HL-60 (cell line): Measurements from ENCODE around the gene CD3D.

Experiments
- TF ChIP-seq, protein P1 (sequence below): IDR thresholded peaks from 2 replicates; pipeline ENCODE4 v1.6.1; 2012; ENCODE audit warnings: low read depth; ENCODE audit not compliant: insufficient replicate concordance
- TF ChIP-seq, protein P2 (sequence below): IDR thresholded peaks from one replicate; pipeline ENCODE4 v1.5.1; 2011; ENCODE audit warnings: low read length, control low read depth, inconsistent platforms; ENCODE audit not compliant: insufficient read depth

DNA sequence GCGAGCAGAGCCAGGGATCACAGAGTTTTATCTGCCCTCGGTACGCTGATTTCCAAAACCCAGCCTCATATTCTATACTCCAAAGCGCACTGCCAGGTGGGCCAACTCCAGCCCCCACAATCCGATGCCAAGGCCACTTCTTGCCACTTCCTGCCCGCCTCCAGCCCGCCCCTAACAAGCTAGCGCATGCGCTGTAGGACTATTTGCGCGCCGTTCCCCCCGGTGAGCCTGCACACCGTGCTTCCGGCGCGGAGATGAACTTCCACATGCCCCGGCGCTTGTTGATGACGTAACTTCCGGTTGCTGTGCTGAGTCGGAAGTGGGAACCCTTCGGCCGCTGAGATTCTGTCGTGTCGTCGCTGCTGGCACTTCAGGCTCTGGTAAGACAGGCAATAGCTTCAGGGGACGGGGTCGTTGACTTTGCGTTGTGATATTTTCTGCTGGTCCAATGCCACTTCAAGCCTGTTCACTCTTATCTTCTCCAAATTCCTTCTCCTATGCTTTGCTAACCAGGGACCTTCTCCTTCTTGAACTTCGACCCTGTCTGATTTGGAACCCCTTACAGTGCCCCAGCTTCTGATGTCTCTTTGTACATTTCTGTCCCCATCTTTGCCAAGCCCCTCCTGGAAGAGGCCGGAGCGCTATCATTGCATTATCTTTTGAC is 16.9 kb upstream of the CD3D start, which contains the start of gene UBE4A:
- TF ChIP-seq, protein P1, sequence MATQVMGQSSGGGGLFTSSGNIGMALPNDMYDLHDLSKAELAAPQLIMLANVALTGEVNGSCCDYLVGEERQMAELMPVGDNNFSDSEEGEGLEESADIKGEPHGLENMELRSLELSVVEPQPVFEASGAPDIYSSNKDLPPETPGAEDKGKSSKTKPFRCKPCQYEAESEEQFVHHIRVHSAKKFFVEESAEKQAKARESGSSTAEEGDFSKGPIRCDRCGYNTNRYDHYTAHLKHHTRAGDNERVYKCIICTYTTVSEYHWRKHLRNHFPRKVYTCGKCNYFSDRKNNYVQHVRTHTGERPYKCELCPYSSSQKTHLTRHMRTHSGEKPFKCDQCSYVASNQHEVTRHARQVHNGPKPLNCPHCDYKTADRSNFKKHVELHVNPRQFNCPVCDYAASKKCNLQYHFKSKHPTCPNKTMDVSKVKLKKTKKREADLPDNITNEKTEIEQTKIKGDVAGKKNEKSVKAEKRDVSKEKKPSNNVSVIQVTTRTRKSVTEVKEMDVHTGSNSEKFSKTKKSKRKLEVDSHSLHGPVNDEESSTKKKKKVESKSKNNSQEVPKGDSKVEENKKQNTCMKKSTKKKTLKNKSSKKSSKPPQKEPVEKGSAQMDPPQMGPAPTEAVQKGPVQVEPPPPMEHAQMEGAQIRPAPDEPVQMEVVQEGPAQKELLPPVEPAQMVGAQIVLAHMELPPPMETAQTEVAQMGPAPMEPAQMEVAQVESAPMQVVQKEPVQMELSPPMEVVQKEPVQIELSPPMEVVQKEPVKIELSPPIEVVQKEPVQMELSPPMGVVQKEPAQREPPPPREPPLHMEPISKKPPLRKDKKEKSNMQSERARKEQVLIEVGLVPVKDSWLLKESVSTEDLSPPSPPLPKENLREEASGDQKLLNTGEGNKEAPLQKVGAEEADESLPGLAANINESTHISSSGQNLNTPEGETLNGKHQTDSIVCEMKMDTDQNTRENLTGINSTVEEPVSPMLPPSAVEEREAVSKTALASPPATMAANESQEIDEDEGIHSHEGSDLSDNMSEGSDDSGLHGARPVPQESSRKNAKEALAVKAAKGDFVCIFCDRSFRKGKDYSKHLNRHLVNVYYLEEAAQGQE = no peak
- TF ChIP-seq, protein P2, sequence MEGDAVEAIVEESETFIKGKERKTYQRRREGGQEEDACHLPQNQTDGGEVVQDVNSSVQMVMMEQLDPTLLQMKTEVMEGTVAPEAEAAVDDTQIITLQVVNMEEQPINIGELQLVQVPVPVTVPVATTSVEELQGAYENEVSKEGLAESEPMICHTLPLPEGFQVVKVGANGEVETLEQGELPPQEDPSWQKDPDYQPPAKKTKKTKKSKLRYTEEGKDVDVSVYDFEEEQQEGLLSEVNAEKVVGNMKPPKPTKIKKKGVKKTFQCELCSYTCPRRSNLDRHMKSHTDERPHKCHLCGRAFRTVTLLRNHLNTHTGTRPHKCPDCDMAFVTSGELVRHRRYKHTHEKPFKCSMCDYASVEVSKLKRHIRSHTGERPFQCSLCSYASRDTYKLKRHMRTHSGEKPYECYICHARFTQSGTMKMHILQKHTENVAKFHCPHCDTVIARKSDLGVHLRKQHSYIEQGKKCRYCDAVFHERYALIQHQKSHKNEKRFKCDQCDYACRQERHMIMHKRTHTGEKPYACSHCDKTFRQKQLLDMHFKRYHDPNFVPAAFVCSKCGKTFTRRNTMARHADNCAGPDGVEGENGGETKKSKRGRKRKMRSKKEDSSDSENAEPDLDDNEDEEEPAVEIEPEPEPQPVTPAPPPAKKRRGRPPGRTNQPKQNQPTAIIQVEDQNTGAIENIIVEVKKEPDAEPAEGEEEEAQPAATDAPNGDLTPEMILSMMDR = no peak
